CD4-positive, alpha-beta T cell treated with Interleukin-12 subunit alpha and Interleukin-12 subunit beta, for 1 hour (primary cell): ENCODE results near the gene SLC35G4.
"Not testable (repeated sequence)": the region's sequence is repeated elsewhere in the genome, so short reads cannot be mapped to it uniquely, and the experiment has no call there.

Source experiments
- DNase-seq: peaks from one replicate; pipeline ENCODE4 v3.0.0-alpha.2; 2020

SLC35G4 gene

GRCh38 chr18:11614981-11615380, 5.6 kb downstream of the SLC35G4 start:
- DNase-seq: not testable (repeated sequence)

DNA sequence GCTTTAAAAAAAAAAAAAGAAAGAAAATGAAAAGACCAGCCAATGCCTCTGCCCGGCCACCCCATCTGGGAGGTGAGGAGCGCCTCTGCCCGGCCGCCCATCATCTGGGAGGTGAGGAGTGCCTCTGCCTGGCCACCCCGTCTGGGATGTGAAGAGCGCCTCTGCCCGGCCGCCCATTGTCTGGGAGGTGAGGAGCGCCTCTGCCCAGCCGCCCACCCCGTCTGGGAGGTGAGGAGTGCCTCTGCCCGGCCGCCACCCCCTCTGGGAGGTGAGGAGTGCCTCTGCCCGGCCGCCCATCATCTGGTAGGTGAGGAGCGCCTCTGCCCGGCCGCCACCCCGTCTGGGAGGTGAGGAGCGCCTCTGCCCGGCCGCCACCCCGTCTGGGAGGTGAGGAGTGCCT, 37.9 kb downstream of the SLC35G4 start:
- DNase-seq: not testable (repeated sequence)

DNA sequence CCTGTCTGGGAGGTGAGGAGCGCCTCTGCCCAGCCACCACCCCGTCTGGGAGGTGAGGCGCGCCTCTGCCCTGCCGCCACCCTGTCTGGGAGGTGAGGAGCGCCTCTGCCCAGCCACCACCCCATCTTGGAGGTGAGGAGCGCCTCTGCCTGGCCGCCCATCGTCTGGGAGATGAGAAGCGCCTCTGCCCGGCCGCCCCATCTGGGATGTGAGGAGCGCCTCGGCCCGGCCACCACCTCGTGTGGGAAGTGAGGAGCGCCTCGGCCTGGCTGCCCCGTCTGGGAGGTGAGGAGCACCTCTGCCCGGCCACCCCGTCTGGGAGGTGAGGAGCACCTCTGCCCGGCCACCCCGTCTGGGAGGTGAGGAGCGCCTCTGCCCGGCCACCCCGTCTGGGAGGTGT, 38.4 kb downstream of the SLC35G4 start:
- not testable (repeated sequence) for DNase-seq

- DNase-seq: no peak
These were observed 40.4 kb downstream of the SLC35G4 start for GRCh38 chr18:11649839-11650238.

GRCh38 chr18:11651899-11652298, 42.5 kb downstream of the SLC35G4 start:
- DNase-seq: no peak

- DNase-seq: no peak
These were observed 44.1 kb downstream of the SLC35G4 start for GRCh38 chr18:11653521-11653920.

DNA sequence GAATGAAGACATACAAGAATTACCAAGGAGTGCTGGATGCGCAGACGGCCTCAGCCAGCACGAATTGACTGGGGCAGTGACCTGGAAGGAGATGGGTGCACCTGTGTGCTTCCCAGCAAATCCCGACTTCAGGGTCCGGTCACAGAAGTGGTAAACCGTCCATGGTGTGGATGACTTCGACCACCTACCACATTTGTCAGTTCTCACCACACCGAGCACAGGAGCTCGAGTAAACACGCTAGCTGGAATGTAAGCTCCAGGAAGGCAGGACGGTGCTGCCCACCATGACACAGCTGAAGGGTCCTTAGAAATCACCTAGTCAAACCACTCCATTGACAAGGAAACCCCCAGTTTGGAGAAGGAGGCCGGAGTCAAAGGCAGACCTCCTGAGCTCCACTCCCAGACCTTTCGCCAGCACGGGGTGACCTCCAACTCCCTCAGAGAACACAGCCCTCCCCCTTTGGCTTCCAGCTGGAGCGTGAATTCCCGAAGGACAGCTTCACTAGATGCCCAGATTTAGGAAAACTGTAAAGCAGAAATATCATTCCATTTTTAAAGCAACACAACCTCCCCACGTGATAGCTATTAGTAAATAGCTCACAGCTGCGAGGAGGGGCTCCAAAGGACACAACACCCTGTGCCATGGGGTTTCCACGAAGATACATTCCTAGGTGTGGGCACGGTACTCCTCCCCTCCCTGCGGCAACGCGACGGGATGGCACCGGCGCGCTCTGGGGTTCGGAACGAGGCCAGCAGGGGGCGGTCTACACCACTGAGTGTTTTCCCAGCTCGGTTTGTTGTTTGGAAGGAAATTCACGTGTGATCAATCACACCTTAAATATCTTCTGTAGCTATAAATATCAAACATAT, 45.6 kb downstream of the SLC35G4 start:
- peak; percentile 21 for DNase-seq

GRCh38 chr18:11655606-11655932, 46.2 kb downstream of the SLC35G4 start:
- no peak for DNase-seq

GRCh38 chr18:11657152-11657551, 47.8 kb downstream of the SLC35G4 start:
- DNase-seq: no peak

DNA sequence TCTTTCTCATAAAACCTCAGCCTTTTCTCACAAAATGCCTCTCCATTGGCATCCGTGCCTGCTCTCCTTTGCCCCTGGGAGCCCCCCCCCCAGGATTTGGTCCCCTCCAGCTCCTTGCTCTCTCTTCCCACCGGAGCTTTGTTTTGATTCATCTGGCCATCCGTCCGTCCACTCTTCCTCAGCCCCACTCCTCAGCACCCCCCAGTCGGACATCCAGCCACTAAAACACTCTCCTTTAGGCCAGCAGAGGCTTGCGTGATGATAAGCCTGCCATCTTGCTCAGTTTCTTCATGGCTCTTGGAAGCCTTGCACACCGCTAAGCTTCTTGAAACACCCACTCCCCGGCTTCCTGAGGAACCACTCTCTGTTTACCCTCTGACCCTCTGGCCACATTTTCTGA, 48.2 kb downstream of the SLC35G4 start:
- DNase-seq: no peak

- no peak for DNase-seq
These were observed 48.6 kb downstream of the SLC35G4 start for GRCh38 chr18:11658019-11658418.

GRCh38 chr18:11658989-11659388, 49.6 kb downstream of the SLC35G4 start:
- DNase-seq: no peak
